ENCODE results near the gene KCNJ15. TPM values are rescaled to one million over a fixed set of nuclear protein-coding genes. Genes with fewer than 3 reads are reported as not detected.

The KCNJ15 gene
- total and polyA plus RNA-seq, 2 of the 8 experiments (the other 6 are each of a cell fraction or from before 2014, with no cell fraction given) = under 0.01 TPM; not detected in 1

DNA sequence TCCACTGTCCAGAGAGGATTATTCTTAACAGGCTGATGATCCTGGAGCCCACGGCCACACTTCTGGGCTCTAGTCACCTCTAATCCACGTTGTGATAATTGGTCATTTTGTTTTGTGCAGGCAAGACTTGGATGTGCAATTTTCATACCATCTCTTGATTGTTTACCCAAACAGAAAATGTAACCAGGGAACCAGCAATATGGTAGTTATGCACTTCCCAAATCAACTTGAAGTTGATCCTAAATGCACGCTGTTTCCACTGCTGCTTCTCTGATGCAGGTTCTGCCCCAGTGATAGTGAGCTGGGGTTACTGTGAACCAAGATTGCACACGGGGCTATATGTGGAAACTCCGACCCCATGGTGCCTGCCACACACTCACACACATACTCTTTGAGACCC, 14.7 kb upstream of the KCNJ15 start (continued):
- TF ChIP-seq JUN (IDR thresholded peaks at IDR 0.05; ENCODE audit: low read depth, low read length) (no peak), TBP (IDR thresholded peaks at IDR 0.05; ENCODE audit: low read depth, low read length) (no peak), EZH2 (IDR thresholded peaks at IDR 0.05; ENCODE audit: low read depth, low read length, severe bottlenecking) (no peak), CBX5 (IDR thresholded peaks at IDR 0.05; ENCODE audit: low read depth, low read length) (no peak), CBX8 (IDR thresholded peaks at IDR 0.05; ENCODE audit: borderline replicate concordance, low read depth, low read length) (no peak), RNF2 (IDR thresholded peaks at IDR 0.05; ENCODE audit: borderline replicate concordance, low read depth, low read length, missing control alignments, poor library complexity, severe bottlenecking) (no peak), BRCA1 (IDR thresholded peaks at IDR 0.05; ENCODE audit: low read depth, low read length) (no peak), NRF1 (IDR thresholded peaks at IDR 0.05; ENCODE audit: low read depth, low read length) (no peak), GABPA (IDR thresholded peaks at IDR 0.05; ENCODE audit: borderline replicate concordance, insufficient read depth, low read length) (no peak)

Measured in H1 (cell line).